ENCODE data around the gene DTHD1. TPM values are rescaled to one million over a fixed set of nuclear protein-coding genes. Genes with fewer than 3 reads are reported as not detected.

DTHD1 gene
- total and polyA plus RNA-seq, 10 donors, result 0.18 to 12.2 (median 8.7) TPM

GRCh38 chr4:36386691-36387090 lies 105.3 kb downstream of the DTHD1 start:
- peak overlapping the region in 7 of 8 donors; percentile 20 to 86 (median 66) for H3K27ac ChIP-seq
- H3K36me3 ChIP-seq, result no peaks in the 10 kb centered on the region
- H3K4me3 ChIP-seq, result peak overlapping the region in 1 of 8 donors; percentile 40
- TF ChIP-seq POLR2AphosphoS5 (IDR thresholded peaks at IDR 0.05) (no peak), POLR2A (IDR thresholded peaks at IDR 0.05) (no peak), CTCF (IDR thresholded peaks at IDR 0.05 in 8 of 11, conservative IDR thresholded peaks at IDR 0.05 in 3 of 11) (no peak)
- peaks cover 0 to 15% (median 0%) of the 10 kb centered on the region in 7 donors for H3K27me3 ChIP-seq (replicated peaks in 1 of 7)
- H3K4me1 ChIP-seq, result peaks cover 8 to 23% (median 15%) of the 10 kb centered on the region in 6 donors
- peaks cover 0 to 4% (median 0%) of the 10 kb centered on the region in 8 donors for H3K9me3 ChIP-seq
- intact Hi-C loops (cut with DNase I; ENCODE audit: low total_unique reads), result no loop called here
- no peak for DNase-seq

GRCh38 chr4:36388710-36389109 lies 107.3 kb downstream of the DTHD1 start:
- Histone ChIP-seq H3K27ac (no peak overlapping the region), H3K36me3 (no peaks in the 10 kb centered on the region), H3K4me1 (peaks cover 8 to 23% (median 15%) of the 10 kb centered on the region in 6 donors), H3K9me3 (no peaks in the 10 kb centered on the region), H3K4me3 (no peak overlapping the region), H3K27me3 (replicated peaks in 1 of 7) (peaks cover 0 to 15% (median 0%) of the 10 kb centered on the region in 7 donors)
- DNase-seq, result no peak
- intact Hi-C loops (cut with DNase I; ENCODE audit: low total_unique reads), result no loop called here
- 66 to 90% (median 81%) methylated on average over 5 of the region's 5 CpGs for WGBS, 5 donors
- no peak for TF ChIP-seq POLR2A (IDR thresholded peaks at IDR 0.05)
- TF ChIP-seq CTCF (IDR thresholded peaks at IDR 0.05 in 8 of 11, conservative IDR thresholded peaks at IDR 0.05 in 3 of 11), result no peak
- TF ChIP-seq POLR2AphosphoS5 (IDR thresholded peaks at IDR 0.05), result no peak

- no peak for DNase-seq
- Histone ChIP-seq H3K36me3 (no peaks in the 10 kb centered on the region), H3K27me3 (replicated peaks in 1 of 7) (peaks cover 0 to 15% (median 0%) of the 10 kb centered on the region in 7 donors), H3K4me3 (no peak overlapping the region), H3K4me1 (peaks cover 5 to 10% (median 7%) of the 10 kb centered on the region in 6 donors), H3K9me3 (no peaks in the 10 kb centered on the region), H3K27ac (no peak overlapping the region)
- 85 to 99% (median 91%) methylated on average over 2 of the region's 2 CpGs for WGBS, 5 donors
- intact Hi-C loops (cut with DNase I; ENCODE audit: low total_unique reads), result loop anchor here (5.0 kb wide), 1 partner anchor 44 kb away; no protein-coding TSS in a partner anchor
- TF ChIP-seq POLR2AphosphoS5 (IDR thresholded peaks at IDR 0.05), result no peak
- no peak for TF ChIP-seq POLR2A (IDR thresholded peaks at IDR 0.05)
- no peak for TF ChIP-seq CTCF (IDR thresholded peaks at IDR 0.05 in 8 of 11, conservative IDR thresholded peaks at IDR 0.05 in 3 of 11)
These were observed 110.0 kb downstream of the DTHD1 start for GRCh38 chr4:36391411-36391810.

- Histone ChIP-seq H3K9me3 (no peaks in the 10 kb centered on the region), H3K27ac (no peak overlapping the region), H3K27me3 (replicated peaks in 1 of 7) (peaks cover 0 to 15% (median 0%) of the 10 kb centered on the region in 7 donors), H3K36me3 (no peaks in the 10 kb centered on the region), H3K4me3 (no peak overlapping the region), H3K4me1 (peaks cover 0 to 4% (median under 1%) of the 10 kb centered on the region in 6 donors)
- WGBS, 5 donors, result 63 to 74% (median 68%) methylated on average over 1 of the region's 1 CpG
- intact Hi-C loops (cut with DNase I; ENCODE audit: low total_unique reads), result loop anchor here (5.0 kb wide), 1 partner anchor 45 kb away; no protein-coding TSS in a partner anchor
- no peak for DNase-seq
- no peak for TF ChIP-seq POLR2A (IDR thresholded peaks at IDR 0.05)
- TF ChIP-seq POLR2AphosphoS5 (IDR thresholded peaks at IDR 0.05), result no peak
- no peak for TF ChIP-seq CTCF (IDR thresholded peaks at IDR 0.05 in 8 of 11, conservative IDR thresholded peaks at IDR 0.05 in 3 of 11)
These were observed 110.6 kb downstream of the DTHD1 start for GRCh38 chr4:36392024-36392423.
